ENCODE results near the gene PATJ. TPM values are rescaled to one million over a fixed set of nuclear protein-coding genes. Genes with fewer than 3 reads are reported as not detected.

PATJ gene
- total RNA-seq, 2 donors from 2014 or later = 47.8 to 64.5 TPM

DNA sequence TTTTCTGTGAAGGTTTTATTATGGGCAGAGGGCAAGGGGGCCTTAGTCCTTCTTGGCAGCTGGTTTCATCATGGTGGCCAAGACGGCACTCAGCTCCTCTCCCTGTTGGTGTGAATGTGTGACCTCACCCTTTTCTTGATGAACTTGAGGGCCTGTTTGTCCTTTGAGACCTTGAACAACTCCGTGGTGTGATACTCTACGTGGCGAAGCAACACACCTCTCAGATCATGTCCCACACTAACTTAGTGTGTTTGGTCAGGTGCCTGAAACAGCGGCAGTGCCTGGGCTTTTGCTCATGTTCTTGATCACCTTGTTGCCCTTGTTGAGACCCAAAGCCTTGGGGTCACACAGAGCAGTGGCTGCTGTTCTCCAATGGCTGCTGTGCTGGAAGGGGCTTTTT lies 465.8 kb downstream of the PATJ start:
- Histone ChIP-seq H3K4me3 (no peak overlapping the region), H3K9me3 (peaks cover 5% of the 10 kb centered on the region), H3K36me3 (no peaks in the 10 kb centered on the region), H3K4me1 (ENCODE audit: control insufficient read depth in 1 of 2, low read depth in 2 of 2) (no peaks in the 10 kb centered on the region), H3K27me3 (replicated peaks; ENCODE audit: insufficient read depth) (no peaks in the 10 kb centered on the region), H3K27ac (no peak overlapping the region)
- DNase-seq (ENCODE audit: low spot score) (no peak), ATAC-seq (ENCODE audit: insufficient number of reproducible peaks, low FRiP score, low read depth) (no peak)
- TF ChIP-seq CTCF (IDR thresholded peaks at IDR 0.05) = no peak

GRCh38 chr1:62208970-62209369 lies 466.7 kb downstream of the PATJ start:
- H3K9me3 ChIP-seq = peaks cover 5% of the 10 kb centered on the region
- TF ChIP-seq CTCF (IDR thresholded peaks at IDR 0.05) = no peak
- no peaks in the 10 kb centered on the region for H3K36me3 ChIP-seq
- H3K4me3 ChIP-seq = no peak overlapping the region
- no peak overlapping the region for H3K27ac ChIP-seq
- ATAC-seq (ENCODE audit: insufficient number of reproducible peaks, low FRiP score, low read depth) = no peak
- no peaks in the 10 kb centered on the region for H3K4me1 ChIP-seq (ENCODE audit: control insufficient read depth in 1 of 2, low read depth in 2 of 2)
- H3K27me3 ChIP-seq (replicated peaks; ENCODE audit: insufficient read depth) = no peaks in the 10 kb centered on the region
- no peak for DNase-seq (ENCODE audit: low spot score)

GRCh38 chr1:62209931-62210595 lies 467.8 kb downstream of the PATJ start:
- H3K4me3 ChIP-seq = no peak overlapping the region
- H3K4me1 ChIP-seq (ENCODE audit: control insufficient read depth in 1 of 2, low read depth in 2 of 2) = no peaks in the 10 kb centered on the region
- TF ChIP-seq CTCF (IDR thresholded peaks at IDR 0.05) = no peak
- H3K9me3 ChIP-seq = peaks cover 5% of the 10 kb centered on the region
- no peak for DNase-seq (ENCODE audit: low spot score)
- no peak overlapping the region for H3K27ac ChIP-seq
- H3K36me3 ChIP-seq = no peaks in the 10 kb centered on the region
- ATAC-seq (ENCODE audit: insufficient number of reproducible peaks, low FRiP score, low read depth) = no peak
- H3K27me3 ChIP-seq (replicated peaks; ENCODE audit: insufficient read depth) = no peaks in the 10 kb centered on the region

- H3K4me3 ChIP-seq = no peak overlapping the region
- ATAC-seq (ENCODE audit: insufficient number of reproducible peaks, low FRiP score, low read depth) (no peak), DNase-seq (ENCODE audit: low spot score) (no peak)
- H3K27me3 ChIP-seq (replicated peaks; ENCODE audit: insufficient read depth) = no peaks in the 10 kb centered on the region
- no peak overlapping the region for H3K27ac ChIP-seq
- no peaks in the 10 kb centered on the region for H3K4me1 ChIP-seq (ENCODE audit: control insufficient read depth in 1 of 2, low read depth in 2 of 2)
- no peak for TF ChIP-seq CTCF (IDR thresholded peaks at IDR 0.05)
- peaks cover 5% of the 10 kb centered on the region for H3K9me3 ChIP-seq
- H3K36me3 ChIP-seq = no peaks in the 10 kb centered on the region
Measured at GRCh38 chr1:62210960-62211359, 468.7 kb downstream of the PATJ start.

DNA sequence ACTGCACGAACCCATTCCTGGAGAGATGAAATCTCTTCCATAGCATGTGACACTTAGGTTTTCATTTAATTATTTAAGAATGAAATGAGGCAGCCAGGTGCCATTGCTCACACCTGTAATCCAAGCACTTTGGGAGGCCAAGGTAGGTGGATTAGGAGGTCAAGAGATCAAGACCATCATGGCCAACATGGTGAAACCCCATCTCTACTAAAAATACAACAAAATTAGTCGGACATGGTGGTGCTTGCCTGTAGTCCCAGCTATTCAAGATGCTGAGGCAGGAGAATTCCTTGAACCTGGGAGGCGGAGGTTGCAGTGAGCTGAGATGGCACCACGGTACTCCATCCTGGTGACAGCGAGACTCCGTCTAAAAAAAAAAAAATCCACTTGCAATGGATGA lies 470.1 kb downstream of the PATJ start:
- no peaks in the 10 kb centered on the region for H3K36me3 ChIP-seq
- H3K4me3 ChIP-seq = no peak overlapping the region
- H3K27me3 ChIP-seq (replicated peaks; ENCODE audit: insufficient read depth) = no peaks in the 10 kb centered on the region
- no peak overlapping the region for H3K27ac ChIP-seq
- TF ChIP-seq CTCF (IDR thresholded peaks at IDR 0.05) = no peak
- H3K9me3 ChIP-seq = peaks cover 5% of the 10 kb centered on the region
- ATAC-seq (ENCODE audit: insufficient number of reproducible peaks, low FRiP score, low read depth) (no peak), DNase-seq (ENCODE audit: low spot score) (no peak)
- H3K4me1 ChIP-seq (ENCODE audit: control insufficient read depth in 1 of 2, low read depth in 2 of 2) = no peaks in the 10 kb centered on the region

All from thoracic aorta (tissue), 2 donors.